ENCODE results near the gene M6PR.

Gene M6PR

GRCh38 chr12:8989413-8989812 lies 40.0 kb upstream of the M6PR start, which contains the start of gene KLRG1:
Gene KLRG1 (plus strand): TSS chr12:8989546. CDS start chr12:8989636, 90 bp downstream.
- DNase-seq (ENCODE audit: low read depth): no peak
- no peak for TF ChIP-seq CTCF (IDR thresholded peaks at IDR 0.05; ENCODE audit: control insufficient read depth, insufficient read depth, low read depth, low read length, missing control alignments)
- H3K4me3 ChIP-seq (ENCODE audit: control insufficient read depth, low read depth, low read length): no peak within 1 kb of the TSS

GRCh38 chr12:8987685-8988084 lies 38.2 kb upstream of the M6PR start:
- H3K4me3 ChIP-seq (ENCODE audit: control insufficient read depth, low read depth, low read length): no peak overlapping the region
- no peak for DNase-seq (ENCODE audit: low read depth)
- TF ChIP-seq CTCF (IDR thresholded peaks at IDR 0.05; ENCODE audit: control insufficient read depth, insufficient read depth, low read depth, low read length, missing control alignments): no peak

- no peak overlapping the region for H3K4me3 ChIP-seq (ENCODE audit: control insufficient read depth, low read depth, low read length)
- DNase-seq (ENCODE audit: low read depth): no peak
- no peak for TF ChIP-seq CTCF (IDR thresholded peaks at IDR 0.05; ENCODE audit: control insufficient read depth, insufficient read depth, low read depth, low read length, missing control alignments)
These were observed 37.7 kb upstream of the M6PR start for GRCh38 chr12:8987163-8987562.

GRCh38 chr12:8985213-8985754 lies 35.8 kb upstream of the M6PR start:
- DNase-seq (ENCODE audit: low read depth): no peak

GRCh38 chr12:8980137-8980536 lies 30.7 kb upstream of the M6PR start:
- no peak for DNase-seq (ENCODE audit: low read depth)
- no peak for TF ChIP-seq CTCF (IDR thresholded peaks at IDR 0.05; ENCODE audit: control insufficient read depth, insufficient read depth, low read depth, low read length, missing control alignments)
- H3K4me3 ChIP-seq (ENCODE audit: control insufficient read depth, low read depth, low read length): no peak overlapping the region

More at GRCh38 chr12:8985213-8985754, 35.8 kb upstream of the M6PR start:
- no peak overlapping the region for H3K4me3 ChIP-seq (ENCODE audit: control insufficient read depth, low read depth, low read length)
- no peak for TF ChIP-seq CTCF (IDR thresholded peaks at IDR 0.05; ENCODE audit: control insufficient read depth, insufficient read depth, low read depth, low read length, missing control alignments)

- no peak overlapping the region for H3K4me3 ChIP-seq (ENCODE audit: control insufficient read depth, low read depth, low read length)
- no peak for DNase-seq (ENCODE audit: low read depth)
- no peak for TF ChIP-seq CTCF (IDR thresholded peaks at IDR 0.05; ENCODE audit: control insufficient read depth, insufficient read depth, low read depth, low read length, missing control alignments)
These were observed 21.0 kb upstream of the M6PR start for GRCh38 chr12:8970432-8970831.
